OCI-LY3 (cell line): ENCODE data around the gene CACNA1E.

Experiments used
- H2AFZ ChIP-seq: fragments of 200-600, 300-600 bp; shearing (Covaris generic); 2 replicates; pipeline ENCODE4 v1.6.0; 2014; ENCODE audit warnings: antibody characterized with exemption, low read depth, low read length
- H3K27ac ChIP-seq: fragments of 200-600, 300-600 bp; sonication (generic); 2 replicates; pipeline ENCODE4 v1.5.1; 2014; ENCODE audit warnings: mild to moderate bottlenecking, low read length, moderate library complexity, mixed read lengths
- H3K27me3 ChIP-seq: fragments of 200-600, 300-600 bp; sonication (generic); 2 replicates; pipeline ENCODE4 v1.6.1; 2014; ENCODE audit warnings: low read depth, low read length, mixed read lengths
- H3K36me3 ChIP-seq: fragments of 200-600, 300-600 bp; sonication (generic); replicated peaks from 2 replicates; pipeline ENCODE3; 2014; ENCODE audit warnings: low read depth, low read length, mixed read lengths
- H3K4me1 ChIP-seq: fragments of 300-600, 200-600 bp; sonication (generic); 2 replicates; pipeline ENCODE4 v1.6.1; 2014; ENCODE audit warnings: low read length, mixed read lengths
- H3K4me2 ChIP-seq: fragments of 200-600, 300-600 bp; sonication (generic); 2 replicates; pipeline ENCODE4 v1.6.1; 2014; ENCODE audit warnings: low read length, mixed read lengths
- H3K4me3 ChIP-seq: fragments of 300-600, 200-600 bp; sonication (generic); 2 replicates; pipeline ENCODE4 v1.5.1; 2014; ENCODE audit warnings: antibody characterized with exemption, mild to moderate bottlenecking, low read length, moderate library complexity
- H3K79me2 ChIP-seq: fragments of 300-600, 200-600 bp; shearing (Covaris generic); 2 replicates; pipeline ENCODE4 v1.6.1; 2014; ENCODE audit warnings: mild to moderate bottlenecking, low read length, mixed read lengths
- H3K9ac ChIP-seq: fragments of 300-600, 200-600 bp; shearing (Covaris generic); 2 replicates; pipeline ENCODE4 v1.6.0; 2014; ENCODE audit warnings: mild to moderate bottlenecking, low read length, moderate library complexity
- H3K9me3 ChIP-seq: fragments of 200-600, 300-600 bp; shearing (Covaris generic); 2 replicates; pipeline ENCODE4 v1.6.1; 2014; ENCODE audit warnings: low read length, mixed read lengths; ENCODE audit not compliant: insufficient read depth
- H4K20me1 ChIP-seq: fragments of 200-600, 300-600 bp; sonication (generic); 2 replicates; pipeline ENCODE4 v1.6.1; 2016; ENCODE audit warnings: low read length, mixed read lengths; ENCODE audit not compliant: insufficient read depth
- CTCF ChIP-seq: fragments of 200-600, 300-600 bp; sonication (generic); IDR thresholded peaks from 2 replicates; pipeline ENCODE4 v1.5.1; 2014; ENCODE audit warnings: antibody characterized with exemption, low read length, low read depth
- EZH2phosphoT487 ChIP-seq: fragments of 200-600 bp; shearing (Covaris generic); IDR thresholded peaks from 2 replicates; pipeline ENCODE4 v1.6.1; 2018; ENCODE audit warnings: antibody characterized with exemption, mixed run types, low read depth

Gene CACNA1E

GRCh38 chr1:181545395-181545794 lies 62.1 kb downstream of the CACNA1E start:
- TF ChIP-seq CTCF (no peak), EZH2phosphoT487 (no peak)
- no peaks in the 10 kb centered on the region for H3K36me3 ChIP-seq

DNA sequence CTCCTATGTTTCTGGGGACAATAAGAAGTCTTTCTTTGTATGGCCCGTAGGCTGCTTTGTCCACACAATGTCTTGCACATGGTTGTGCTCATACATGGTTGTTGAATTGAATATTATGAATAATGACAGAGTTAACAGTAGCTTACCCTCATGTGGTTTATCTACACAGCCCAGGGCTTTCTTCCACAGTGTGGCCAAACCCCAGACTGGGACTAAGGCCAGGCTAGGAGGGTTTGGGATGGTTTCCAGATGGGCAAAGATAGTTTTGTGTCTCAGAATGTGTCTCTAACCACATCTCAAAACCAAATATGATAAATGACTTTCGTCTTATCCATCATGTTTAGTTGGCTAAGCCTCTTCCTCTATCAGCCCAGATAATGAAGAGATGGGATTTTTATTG lies 65.2 kb downstream of the CACNA1E start:
- H4K20me1 ChIP-seq, result no peaks in the 10 kb centered on the region
- TF ChIP-seq EZH2phosphoT487 (no peak), CTCF (no peak)
- no peak overlapping the region for H3K9ac ChIP-seq
- no peaks in the 10 kb centered on the region for H3K79me2 ChIP-seq
- H3K27me3 ChIP-seq, result peaks cover 39% of the 10 kb centered on the region
- no peak overlapping the region for H3K4me3 ChIP-seq
- H2AFZ ChIP-seq, result no peak overlapping the region
- no peaks in the 10 kb centered on the region for H3K36me3 ChIP-seq
- H3K4me1 ChIP-seq, result no peaks in the 10 kb centered on the region
- H3K27ac ChIP-seq, result no peak overlapping the region
- no peaks in the 10 kb centered on the region for H3K9me3 ChIP-seq
- H3K4me2 ChIP-seq, result no peak overlapping the region

More at GRCh38 chr1:181545395-181545794, 62.1 kb downstream of the CACNA1E start:
- Histone ChIP-seq H3K4me3 (no peak overlapping the region), H3K27me3 (peaks cover 39% of the 10 kb centered on the region; the same call in 1 of the 2 replicates), H2AFZ (no peak overlapping the region), H4K20me1 (no peaks in the 10 kb centered on the region), H3K9me3 (no peaks in the 10 kb centered on the region), H3K9ac (no peak overlapping the region), H3K27ac (no peak overlapping the region), H3K79me2 (no peaks in the 10 kb centered on the region), H3K4me2 (no peak overlapping the region), H3K4me1 (no peaks in the 10 kb centered on the region)

- no peaks in the 10 kb centered on the region for H3K36me3 ChIP-seq
- H3K9ac ChIP-seq, result no peak overlapping the region
- no peak overlapping the region for H3K4me2 ChIP-seq
- H3K4me3 ChIP-seq, result no peak overlapping the region
- H3K79me2 ChIP-seq, result no peaks in the 10 kb centered on the region
- H2AFZ ChIP-seq, result no peak overlapping the region
- TF ChIP-seq CTCF (no peak), EZH2phosphoT487 (no peak)
- no peaks in the 10 kb centered on the region for H3K4me1 ChIP-seq
- no peaks in the 10 kb centered on the region for H4K20me1 ChIP-seq
- peaks cover 39% of the 10 kb centered on the region for H3K27me3 ChIP-seq
- no peaks in the 10 kb centered on the region for H3K9me3 ChIP-seq
- no peak overlapping the region for H3K27ac ChIP-seq
These were observed 67.9 kb downstream of the CACNA1E start for GRCh38 chr1:181551249-181551648.

GRCh38 chr1:181551754-181552153 lies 68.4 kb downstream of the CACNA1E start:
- no peaks in the 10 kb centered on the region for H3K9me3 ChIP-seq

More at GRCh38 chr1:181551754-181552153, 68.4 kb downstream of the CACNA1E start:
- Histone ChIP-seq H3K4me3 (no peak overlapping the region), H2AFZ (no peak overlapping the region), H3K4me1 (no peaks in the 10 kb centered on the region), H4K20me1 (no peaks in the 10 kb centered on the region), H3K9ac (no peak overlapping the region), H3K27me3 (peaks cover 44% of the 10 kb centered on the region), H3K27ac (no peak overlapping the region), H3K36me3 (no peaks in the 10 kb centered on the region), H3K79me2 (no peaks in the 10 kb centered on the region), H3K4me2 (no peak overlapping the region)
- no peak for TF ChIP-seq CTCF
- no peak for TF ChIP-seq EZH2phosphoT487
